Kidney glomerular epithelial cell (primary cell): ENCODE data around the gene KRT17.
A peak's percentile ranks its signal among the peaks of the same experiment; 100 is the strongest.
"Not testable (repeated sequence)": the region's sequence is repeated elsewhere in the genome, so short reads cannot be mapped to it uniquely, and the experiment has no call there.

Source experiments
- DNase-seq: peaks from one replicate; lab custom pipeline; 2025; lab: John Stamatoyannopoulos, UW

KRT17 gene

GRCh38 chr17:41593306-41593981 lies 30.9 kb downstream of the KRT17 start:
- no peak for DNase-seq

- no peak for DNase-seq
These were observed 31.6 kb downstream of the KRT17 start for GRCh38 chr17:41592601-41593305.

GRCh38 chr17:41589301-41589700 lies 35.1 kb downstream of the KRT17 start:
- DNase-seq = no peak

- DNase-seq = no peak
These were observed 36.1 kb downstream of the KRT17 start for GRCh38 chr17:41588126-41588810.

GRCh38 chr17:41586863-41587495 lies 37.4 kb downstream of the KRT17 start, which contains the start of gene KRT14:
KRT14 (minus strand) TSS chr17:41586895; CDS start chr17:41586834, 61 bp downstream.
- DNase-seq = no peak

GRCh38 chr17:41585301-41586056 lies 38.9 kb downstream of the KRT17 start:
- DNase-seq = no peak

- DNase-seq = not testable (repeated sequence)
These were observed 39.9 kb downstream of the KRT17 start for GRCh38 chr17:41584331-41584927.

- no peak for DNase-seq
These were observed 40.9 kb downstream of the KRT17 start for GRCh38 chr17:41583137-41584127.

GRCh38 chr17:41582061-41582968 lies 42.1 kb downstream of the KRT17 start:
- DNase-seq = not testable (repeated sequence)

- DNase-seq = no peak
These were observed 42.9 kb downstream of the KRT17 start for GRCh38 chr17:41581366-41582060.

GRCh38 chr17:41580687-41581365 lies 43.5 kb downstream of the KRT17 start:
- no peak for DNase-seq

GRCh38 chr17:41580244-41580575 lies 44.2 kb downstream of the KRT17 start:
- DNase-seq = no peak

GRCh38 chr17:41579484-41580243 lies 44.7 kb downstream of the KRT17 start:
- peak; percentile 86 for DNase-seq

- DNase-seq = no peak
These were observed 45.4 kb downstream of the KRT17 start for GRCh38 chr17:41578971-41579370.

GRCh38 chr17:41578538-41578937 lies 45.8 kb downstream of the KRT17 start:
- no peak for DNase-seq

- DNase-seq = not testable (repeated sequence)
These were observed 47.6 kb downstream of the KRT17 start for GRCh38 chr17:41576740-41577139.

- no peak for DNase-seq
These were observed 49.0 kb downstream of the KRT17 start for GRCh38 chr17:41575336-41575735.
